Ovary (tissue), 3 donors: ENCODE data around the gene AHRR.

ENCODE experiments used
- EP300 ChIP-seq: sonication (generic); formaldehyde crosslinking; IDR thresholded peaks from one replicate; pipeline ENCODE4 v1.6.1; 2017; ENCODE audit warnings: antibody characterized with exemption
- POLR2A ChIP-seq: fragments of 450-650 bp; IDR thresholded peaks from one replicate; pipeline ENCODE4 v1.6.1; 2017; ENCODE audit warnings: antibody characterized with exemption, mild to moderate bottlenecking, moderate library complexity
- TF ChIP-seq, protein P1 (sequence below), 3 donors: fragments of 450-650 bp in 2 of 3; fragments of 200-600 bp in 1 of 3; IDR thresholded peaks; one replicate each; pipeline versions ENCODE4 v1.5.1 to v1.8.0; 2016 to 2022; ENCODE audit warnings: antibody characterized with exemption in 3 of 3, mild to moderate bottlenecking in 1 of 3
- donor health status: DM: no; HTN: no; CAD: no.

DNA sequence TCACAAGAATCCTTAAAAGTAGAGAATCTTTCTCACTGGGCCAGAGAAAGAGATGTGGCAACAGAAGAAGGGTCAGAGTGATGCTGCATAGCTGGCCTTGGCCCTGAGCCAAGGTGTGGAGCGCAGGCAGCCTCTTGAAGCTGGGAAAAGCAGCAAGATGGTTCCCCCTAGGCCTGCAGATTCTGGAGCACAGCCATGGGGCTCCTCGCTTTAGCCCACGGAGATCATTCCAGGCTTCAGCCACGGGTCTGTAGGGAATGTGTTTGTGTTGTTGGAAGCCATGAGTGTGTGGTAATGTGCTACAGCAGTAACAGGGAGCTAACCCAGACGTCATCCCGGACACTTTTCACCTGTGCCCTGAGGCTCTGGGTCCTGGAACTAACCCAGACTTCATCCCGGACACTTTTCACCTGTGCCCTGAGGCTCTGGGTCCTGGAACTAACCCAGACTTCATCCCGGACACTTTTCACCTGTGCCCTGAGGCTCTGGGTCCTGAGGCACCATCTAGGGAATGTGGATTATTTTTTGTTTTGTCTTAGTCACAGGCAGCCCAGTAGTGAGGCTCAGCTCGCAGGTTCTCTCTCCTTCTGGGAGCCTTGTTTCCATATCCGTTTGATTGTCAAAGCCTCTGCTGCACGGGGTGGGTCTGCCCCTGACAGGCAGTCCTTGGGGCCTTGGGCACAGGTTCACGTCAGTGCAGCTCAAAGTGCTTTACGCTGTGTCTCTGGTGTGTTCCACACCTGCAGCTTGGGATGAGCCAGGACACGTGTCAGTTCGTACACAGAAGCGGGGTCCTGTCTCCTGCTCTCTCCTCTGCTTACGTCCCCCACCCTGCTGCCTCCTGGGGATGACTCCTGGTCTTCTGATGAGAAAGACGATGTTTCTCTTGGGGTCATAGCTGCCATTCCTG is 65.2 kb downstream of the AHRR start:
- TF ChIP-seq POLR2A (no peak), EP300 (no peak)
- TF ChIP-seq, protein P1, sequence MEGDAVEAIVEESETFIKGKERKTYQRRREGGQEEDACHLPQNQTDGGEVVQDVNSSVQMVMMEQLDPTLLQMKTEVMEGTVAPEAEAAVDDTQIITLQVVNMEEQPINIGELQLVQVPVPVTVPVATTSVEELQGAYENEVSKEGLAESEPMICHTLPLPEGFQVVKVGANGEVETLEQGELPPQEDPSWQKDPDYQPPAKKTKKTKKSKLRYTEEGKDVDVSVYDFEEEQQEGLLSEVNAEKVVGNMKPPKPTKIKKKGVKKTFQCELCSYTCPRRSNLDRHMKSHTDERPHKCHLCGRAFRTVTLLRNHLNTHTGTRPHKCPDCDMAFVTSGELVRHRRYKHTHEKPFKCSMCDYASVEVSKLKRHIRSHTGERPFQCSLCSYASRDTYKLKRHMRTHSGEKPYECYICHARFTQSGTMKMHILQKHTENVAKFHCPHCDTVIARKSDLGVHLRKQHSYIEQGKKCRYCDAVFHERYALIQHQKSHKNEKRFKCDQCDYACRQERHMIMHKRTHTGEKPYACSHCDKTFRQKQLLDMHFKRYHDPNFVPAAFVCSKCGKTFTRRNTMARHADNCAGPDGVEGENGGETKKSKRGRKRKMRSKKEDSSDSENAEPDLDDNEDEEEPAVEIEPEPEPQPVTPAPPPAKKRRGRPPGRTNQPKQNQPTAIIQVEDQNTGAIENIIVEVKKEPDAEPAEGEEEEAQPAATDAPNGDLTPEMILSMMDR (IDR thresholded peaks at IDR 0.05) = no peak
